ENCODE measurements around the gene SIX6. TPM values are rescaled to one million over a fixed set of nuclear protein-coding genes. Genes with fewer than 3 reads are reported as not detected.

SIX6 gene
- total RNA-seq, 1 experiment from 2014 or later = not detected

DNA sequence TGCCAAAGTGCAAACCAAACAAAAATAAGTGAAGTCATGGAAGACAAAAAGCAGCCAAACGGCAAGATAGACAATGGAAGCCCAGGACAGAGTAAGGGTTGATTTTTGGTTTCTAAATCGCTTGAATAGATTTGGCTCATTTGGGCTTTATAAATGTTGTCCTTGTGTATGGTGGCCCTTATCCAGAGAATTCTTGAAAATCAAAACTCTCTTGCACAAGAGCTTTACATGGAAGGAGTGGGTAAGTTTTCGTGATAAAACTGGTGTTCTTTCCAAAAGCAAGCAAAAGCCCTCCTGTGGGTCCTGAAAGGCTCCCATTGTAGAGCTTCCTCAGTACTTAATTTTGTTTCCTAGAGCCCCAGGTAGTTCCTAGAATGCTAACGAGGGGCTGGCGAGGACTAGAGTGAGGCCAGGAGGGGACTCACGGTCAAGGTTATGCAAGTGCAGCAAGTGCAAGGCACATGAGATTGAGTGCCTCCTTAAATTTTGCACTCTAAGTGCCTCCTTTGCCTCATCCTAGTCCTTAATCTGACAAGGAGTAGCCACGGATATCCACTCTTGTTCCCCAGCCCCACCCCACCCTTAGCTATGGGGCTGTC is 4.1 kb downstream of the SIX6 start:
- no peak for DNase-seq (ENCODE audit: low read depth)

DNA sequence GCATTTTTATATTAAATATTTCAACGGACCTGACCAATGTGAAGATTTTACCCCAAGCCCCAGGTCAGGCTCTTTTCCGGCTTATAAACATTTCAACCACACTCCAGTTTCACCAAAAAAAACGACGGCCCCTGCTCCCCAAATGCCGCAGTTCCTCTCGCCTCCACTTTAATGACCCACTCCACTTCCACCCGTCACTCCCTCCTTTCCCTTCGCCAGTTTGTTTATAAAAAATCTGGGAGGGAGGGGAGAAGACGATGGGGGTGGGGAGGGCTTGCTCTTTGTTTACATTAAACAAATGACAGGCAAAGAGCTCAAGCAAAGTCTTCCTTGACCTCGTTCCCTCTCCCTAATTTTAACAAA is 5.4 kb downstream of the SIX6 start:
- no peak for DNase-seq (ENCODE audit: low read depth)

DNA sequence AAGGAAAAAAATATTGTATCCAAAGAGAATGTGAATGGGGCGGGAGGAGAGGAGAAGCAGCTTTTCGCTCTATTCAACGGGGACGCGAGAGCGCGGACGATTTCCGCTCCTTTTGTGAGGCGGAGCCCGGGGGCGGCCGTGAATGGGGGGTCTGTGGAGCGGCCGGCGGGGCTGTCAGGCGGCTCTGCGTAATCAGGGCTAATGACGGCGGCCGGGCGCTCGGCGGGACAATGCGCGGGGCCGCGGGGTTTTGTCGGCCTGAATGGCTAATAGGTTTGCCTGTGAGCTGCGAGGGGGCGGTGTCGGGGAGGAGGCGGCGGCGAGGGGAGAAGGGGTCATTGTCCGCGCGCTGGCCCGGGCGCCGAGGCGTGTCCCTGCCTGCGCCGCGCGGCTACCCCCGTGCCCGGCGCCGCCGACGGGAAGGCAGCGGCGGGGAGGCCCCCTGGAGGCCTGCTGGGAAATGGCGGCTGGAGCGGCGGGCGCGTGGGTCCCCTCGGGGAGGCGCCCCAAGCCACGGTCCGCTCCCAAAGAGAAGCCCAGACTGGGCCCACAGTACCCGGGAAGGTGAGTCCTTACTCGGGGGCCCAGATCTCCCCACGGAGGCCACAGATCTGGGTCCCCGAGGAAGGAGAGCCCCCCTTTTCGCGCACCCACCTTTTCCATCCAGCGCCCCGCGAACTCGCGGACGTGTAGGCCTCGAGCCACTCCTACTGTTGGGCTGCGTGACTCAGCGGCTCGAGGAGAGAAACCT is 6.0 kb downstream of the SIX6 start:
- peak; percentile 65 for DNase-seq (ENCODE audit: low read depth)

DNA sequence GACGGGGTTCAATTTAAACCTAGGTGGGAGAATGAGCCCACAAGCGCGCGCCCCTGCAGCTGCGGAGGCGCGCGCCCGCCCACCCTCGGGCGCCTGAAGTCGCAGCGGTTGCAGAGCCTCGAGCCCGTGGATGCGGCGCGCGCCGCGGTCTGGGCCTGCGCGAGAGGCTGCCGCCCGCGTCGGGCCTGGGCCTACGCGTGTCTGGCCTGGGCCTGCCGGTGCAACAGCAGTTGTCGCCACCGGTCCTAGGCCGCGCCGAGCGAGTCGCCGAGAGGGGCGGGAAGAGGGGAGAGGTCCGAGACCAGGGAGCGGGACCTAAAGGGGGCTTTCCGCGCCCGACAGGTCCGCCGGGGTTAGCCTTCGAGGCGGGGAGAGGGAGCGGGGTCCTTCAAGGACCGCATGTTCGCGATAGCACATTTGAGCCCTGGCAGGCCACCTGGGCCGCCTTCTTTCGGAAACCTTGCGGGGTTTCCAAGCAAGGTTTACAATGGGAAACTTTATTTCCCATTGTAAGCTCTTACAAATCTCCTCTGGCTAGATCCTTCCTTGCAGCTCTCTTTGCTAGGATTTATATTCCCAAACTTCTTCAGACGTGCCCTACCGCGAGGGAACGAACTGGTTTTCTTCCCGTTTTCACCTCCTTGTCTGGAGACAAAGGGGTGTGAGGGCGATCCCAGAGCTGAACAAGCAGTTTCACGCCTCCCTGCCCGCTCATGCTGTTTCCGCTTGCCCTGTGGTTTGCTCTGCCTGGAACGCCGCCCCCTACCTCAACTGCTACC is 6.8 kb downstream of the SIX6 start:
- no peak for DNase-seq (ENCODE audit: low read depth)

- DNase-seq (ENCODE audit: low read depth) = no peak
Observed at GRCh38 chr14:60532442-60532841, 23.5 kb downstream of the SIX6 start.

DNA sequence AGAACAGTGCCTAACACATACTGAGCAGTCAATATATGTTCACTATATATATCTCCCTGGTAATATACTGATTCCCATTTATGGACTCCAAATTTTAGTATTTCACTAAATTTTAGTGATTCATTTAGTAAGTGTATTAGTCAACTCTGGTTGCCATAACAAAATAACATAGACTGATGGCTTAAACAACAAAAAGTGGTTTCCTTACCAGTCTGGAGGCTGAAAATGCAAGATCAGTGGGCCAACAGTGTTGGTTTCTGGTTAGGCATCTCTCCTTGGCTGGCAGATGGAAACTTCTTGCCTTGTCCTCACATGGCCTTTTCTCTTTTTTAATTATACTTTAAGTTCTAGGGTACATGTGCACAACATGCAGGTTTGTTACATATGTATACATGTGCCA is 28.7 kb downstream of the SIX6 start:
- DNase-seq (ENCODE audit: low read depth) = no peak

DNA sequence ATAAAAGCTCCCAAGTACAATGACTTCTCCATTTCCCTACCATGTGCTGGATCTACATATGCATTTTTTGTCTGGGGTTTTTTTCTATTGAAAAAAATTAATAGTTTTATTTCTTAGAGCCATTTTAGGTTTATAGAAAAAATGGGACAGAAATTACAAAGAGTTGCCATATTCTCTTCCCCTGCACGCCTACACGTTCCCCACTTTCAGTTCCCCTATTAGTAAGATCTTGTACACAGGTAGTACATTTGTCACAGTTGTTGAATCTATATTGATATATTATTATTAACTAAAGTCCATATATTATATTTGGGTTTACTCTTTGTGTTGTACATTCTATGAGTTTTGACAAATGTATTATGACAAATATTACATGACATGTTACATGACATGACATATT is 35.7 kb downstream of the SIX6 start:
- DNase-seq (ENCODE audit: low read depth) = no peak

- no peak for DNase-seq (ENCODE audit: low read depth)
Observed at GRCh38 chr14:60553808-60554207, 44.9 kb downstream of the SIX6 start.

- peak; percentile 76 for DNase-seq (ENCODE audit: low read depth)
Observed at GRCh38 chr14:60561845-60562746, 53.1 kb downstream of the SIX6 start.

Other genes with a start within 250 kb of the SIX6 start
- 0.34 TPM in 1 of 2 replicates, not detected in the other for gene C14orf39, start 23.1 kb upstream of the SIX6 start, total RNA-seq (2014; rRNA removed; shearing (Covaris generic))
- gene SIX1, start 140.3 kb downstream of the SIX6 start, total RNA-seq (2014; rRNA removed; shearing (Covaris generic)) = 14.9 and 15.1 TPM in 2 replicates
- gene SIX4, start 215.2 kb downstream of the SIX6 start, total RNA-seq (2014; rRNA removed; shearing (Covaris generic)) = 13.9 and 20.6 TPM in 2 replicates
- 91.6 and 111 TPM in 2 replicates for gene MNAT1, start 225.6 kb downstream of the SIX6 start, total RNA-seq (2014; rRNA removed; shearing (Covaris generic))

All from Daoy (cell line).